Stimulated activated CD8-positive, alpha-beta memory T cell treated with anti-CD3 and anti-CD28 coated beads, Interleukin-12 subunit alpha, Interleukin-12 subunit beta, amount 100 ng/mL, for 4 hours (primary cell): ENCODE measurements around the gene PPP1R18.
A peak's percentile ranks its signal among the peaks of the same experiment; 100 is the strongest.
"Not testable (repeated sequence)": the region's sequence is repeated elsewhere in the genome, so short reads cannot be mapped to it uniquely, and the experiment has no call there.

ENCODE experiments used
- DNase-seq: peaks from one replicate; pipeline ENCODE4 v3.0.0-alpha.2; 2020; ENCODE audit warnings: low read depth

The PPP1R18 gene

GRCh38 chr6:30686009-30686907, at the start of gene PPP1R18:
Gene PPP1R18, minus strand, starts transcription at chr6:30686645. Its CDS starts 627 bp downstream, at chr6:30686018.
- DNase-seq, result peak; percentile 74

GRCh38 chr6:30735668-30736314, 49.3 kb upstream of the PPP1R18 start:
- no peak for DNase-seq

GRCh38 chr6:30732237-30732943, 45.9 kb upstream of the PPP1R18 start:
- DNase-seq, result no peak

- peak; percentile 70 for DNase-seq
Measured at GRCh38 chr6:30730601-30731435, 44.4 kb upstream of the PPP1R18 start.

- no peak for DNase-seq
Measured at GRCh38 chr6:30727920-30728553, 41.6 kb upstream of the PPP1R18 start.

GRCh38 chr6:30726506-30727413, 40.3 kb upstream of the PPP1R18 start:
- DNase-seq, result no peak

GRCh38 chr6:30725713-30726505, 39.5 kb upstream of the PPP1R18 start:
- DNase-seq, result no peak

GRCh38 chr6:30724906-30725667, 38.6 kb upstream of the PPP1R18 start:
- no peak for DNase-seq

GRCh38 chr6:30723843-30724741, 37.6 kb upstream of the PPP1R18 start:
- not testable (repeated sequence) for DNase-seq

- DNase-seq, result not testable (repeated sequence)
Measured at GRCh38 chr6:30723159-30723842, 36.9 kb upstream of the PPP1R18 start.

GRCh38 chr6:30722280-30723112, 36.1 kb upstream of the PPP1R18 start:
- peak; percentile 68 for DNase-seq

- DNase-seq, result not testable (repeated sequence)
Measured at GRCh38 chr6:30722025-30722279, 35.5 kb upstream of the PPP1R18 start.

GRCh38 chr6:30721198-30722024, 35.0 kb upstream of the PPP1R18 start:
- DNase-seq, result peak; percentile 97

GRCh38 chr6:30720738-30721197, 34.3 kb upstream of the PPP1R18 start:
- peak; percentile 47 for DNase-seq
